HFF-Myc (cell line): ENCODE results near the gene FGF4.

Experiments used
- DNase-seq: peaks from one replicate; pipeline ENCODE4 v3.0.0-alpha.2; 2011; ENCODE audit warnings: low read depth; ENCODE audit errors: extremely low read depth
- H3K4me3 ChIP-seq: replicated peaks from 2 replicates; pipeline ENCODE4 v1.5.1; 2011; ENCODE audit warnings: low read depth, mild to moderate bottlenecking, control low read depth, low read length
- CTCF ChIP-seq: IDR thresholded peaks from 2 replicates; pipeline ENCODE4 v1.5.1; 2012; ENCODE audit warnings: mild to moderate bottlenecking, low read depth, low read length, control low read depth; ENCODE audit errors: missing control alignments

FGF4 gene

GRCh38 chr11:69801513-69802335, 26.6 kb upstream of the FGF4 start:
- no peak overlapping the region for H3K4me3 ChIP-seq
- peak; percentile 82 for TF ChIP-seq CTCF
- DNase-seq: no peak

- no peak overlapping the region for H3K4me3 ChIP-seq
- TF ChIP-seq CTCF: no peak
- DNase-seq: no peak
Observed at GRCh38 chr11:69800278-69800677, 25.1 kb upstream of the FGF4 start.

- TF ChIP-seq CTCF: no peak
- no peak overlapping the region for H3K4me3 ChIP-seq
- peak; percentile 10 for DNase-seq
Observed at GRCh38 chr11:69799582-69799981, 24.4 kb upstream of the FGF4 start.

- H3K4me3 ChIP-seq: no peak overlapping the region
- DNase-seq: no peak
- TF ChIP-seq CTCF: no peak
Observed at GRCh38 chr11:69799097-69799496, 24.0 kb upstream of the FGF4 start.

GRCh38 chr11:69797737-69798528, 22.8 kb upstream of the FGF4 start:
- no peak overlapping the region for H3K4me3 ChIP-seq
- no peak for DNase-seq
- TF ChIP-seq CTCF: no peak

- no peak for DNase-seq
- no peak overlapping the region for H3K4me3 ChIP-seq
- TF ChIP-seq CTCF: peak; percentile 4
Observed at GRCh38 chr11:69797156-69797555, 22.0 kb upstream of the FGF4 start.
